NK-92 treated with Interleukin-12 subunit alpha and Interleukin-12 subunit beta, amount 100 ng/mL, for 24 hours (cell line): Measurements from ENCODE around the gene RAD9A.
"Not testable (repeated sequence)": the region's sequence is repeated elsewhere in the genome, so short reads cannot be mapped to it uniquely, and the experiment has no call there.

Experiments used
- DNase-seq: peaks from one replicate; lab custom pipeline; 2025; lab: John Stamatoyannopoulos, UW

RAD9A gene

DNA sequence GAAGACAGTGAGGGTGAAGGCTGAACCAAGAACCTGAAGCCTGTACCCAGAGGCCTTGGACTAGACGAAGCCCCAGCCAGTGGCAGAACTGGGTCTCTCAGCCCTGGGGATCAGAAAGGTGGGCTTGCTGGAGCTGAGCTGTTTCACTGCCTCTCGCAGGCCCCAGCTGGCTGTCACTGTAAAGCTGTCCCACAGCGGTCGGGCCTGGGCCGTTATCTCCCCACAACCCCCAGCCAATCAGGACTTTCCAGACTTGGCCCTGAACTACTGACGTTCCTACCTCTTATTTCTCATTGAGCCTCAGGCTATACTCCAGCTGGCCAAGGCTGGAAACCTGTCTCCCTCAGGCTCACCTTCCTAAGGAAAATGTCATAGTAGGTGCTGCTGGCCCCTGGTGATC, 5.8 kb downstream of the RAD9A start:
- no peak for DNase-seq

DNA sequence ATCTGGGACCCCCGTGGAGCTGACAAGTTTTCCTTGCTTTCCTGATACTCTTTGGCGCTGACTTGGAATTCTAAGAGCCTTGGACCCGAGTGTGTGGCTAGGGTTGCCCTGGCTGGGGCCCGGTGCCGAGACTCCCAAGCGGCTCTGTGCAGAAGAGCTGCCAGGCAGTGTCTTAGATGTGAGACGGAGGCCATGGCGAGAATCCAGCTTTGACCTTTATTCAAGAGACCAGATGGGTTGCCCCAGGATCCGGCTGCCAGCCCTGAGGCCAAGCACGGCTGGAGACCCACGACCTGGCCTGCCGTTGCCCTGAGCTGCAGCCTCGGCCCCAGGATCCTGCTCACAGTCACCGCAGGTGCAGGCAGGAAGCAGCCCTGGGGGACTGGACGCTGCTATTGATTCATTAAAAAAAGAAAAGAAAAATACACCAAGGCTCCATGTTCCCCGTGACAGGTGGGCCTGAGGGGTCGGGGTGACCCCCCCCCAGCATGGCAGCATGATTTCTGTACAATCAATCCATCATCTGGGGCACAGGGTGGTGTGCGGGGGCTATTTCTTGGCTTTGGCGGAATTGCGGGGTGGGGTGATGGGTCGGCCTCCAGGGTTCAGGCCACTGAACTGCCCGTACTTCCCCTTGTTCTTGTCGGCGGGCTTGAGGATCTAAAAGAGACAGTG, 6.3 kb downstream of the RAD9A start:
- no peak for DNase-seq

DNA sequence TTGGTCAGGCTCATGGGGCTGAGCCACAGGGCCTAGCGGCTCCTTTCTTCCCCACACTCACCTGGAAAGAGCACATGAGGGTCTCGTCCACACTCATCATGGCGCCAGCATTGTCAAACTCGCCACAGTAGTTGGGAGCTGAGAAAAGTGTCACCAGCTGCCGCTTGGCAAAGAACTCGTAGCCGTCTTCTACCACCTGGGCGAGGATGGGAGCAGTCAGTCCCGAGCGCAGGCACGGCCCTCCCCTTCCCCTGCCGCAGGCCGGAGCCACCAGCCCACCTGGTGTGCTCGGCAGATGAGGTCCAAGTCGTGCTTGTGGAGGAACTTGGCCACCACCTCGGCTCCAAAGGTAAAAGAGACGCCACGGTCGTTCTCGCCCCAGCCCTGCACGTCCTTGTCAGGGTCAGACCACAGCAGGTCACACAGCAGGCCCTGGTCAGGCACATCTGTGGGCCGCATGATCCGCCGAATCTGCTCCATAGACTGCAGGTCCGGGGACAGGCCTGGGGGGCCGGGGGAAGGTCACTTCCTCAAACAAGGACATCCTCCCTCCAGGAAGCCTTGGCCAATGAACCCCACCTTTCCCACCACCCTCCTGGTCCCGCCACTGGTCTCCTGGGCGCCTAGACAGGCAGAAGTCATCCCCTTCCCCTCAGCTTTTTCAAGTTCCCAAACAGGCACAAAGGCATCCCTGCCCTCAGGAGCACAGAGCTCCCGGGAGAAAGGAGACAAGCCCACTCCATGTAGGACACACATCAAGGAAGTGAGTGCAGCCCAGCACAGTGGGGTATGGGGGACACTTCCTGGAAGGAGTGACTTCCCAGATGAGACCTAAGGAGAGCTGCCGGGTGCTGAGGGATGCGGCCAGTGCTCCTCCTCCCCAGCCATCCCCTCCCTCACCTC, 7.1 kb downstream of the RAD9A start:
- no peak for DNase-seq

DNA sequence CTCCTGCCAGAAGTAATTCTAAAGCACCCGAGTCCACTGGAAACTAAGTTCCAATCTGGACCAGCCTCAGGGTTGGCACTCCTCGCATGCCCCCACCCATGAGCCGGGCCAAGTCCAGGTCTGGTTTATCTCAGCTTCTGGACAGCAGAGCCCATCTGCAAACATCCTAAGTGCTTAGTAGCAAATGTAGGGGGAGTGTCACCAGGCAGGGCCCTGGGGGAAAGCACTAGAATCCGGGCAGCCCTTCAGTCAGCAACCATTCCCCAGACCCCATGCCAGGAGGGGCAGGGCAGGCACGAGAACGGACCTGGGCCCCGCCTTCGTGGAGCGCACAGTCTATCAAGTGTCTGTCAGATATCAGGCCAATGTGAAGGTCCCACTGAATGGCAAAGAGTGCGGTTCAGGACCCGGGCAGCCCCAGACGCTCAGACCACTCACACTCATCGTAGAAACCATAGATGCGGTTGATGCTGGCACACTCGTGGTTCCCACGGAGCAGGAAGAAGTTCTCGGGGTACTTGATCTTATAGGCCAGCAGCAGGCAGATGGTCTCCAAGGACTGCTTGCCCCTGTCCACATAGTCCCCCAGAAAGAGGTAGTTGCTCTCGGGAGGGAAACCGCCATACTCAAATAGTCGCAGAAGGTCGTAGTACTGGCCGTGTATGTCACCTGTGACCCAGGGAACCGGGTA, 8.6 kb downstream of the RAD9A start:
- no peak for DNase-seq

DNA sequence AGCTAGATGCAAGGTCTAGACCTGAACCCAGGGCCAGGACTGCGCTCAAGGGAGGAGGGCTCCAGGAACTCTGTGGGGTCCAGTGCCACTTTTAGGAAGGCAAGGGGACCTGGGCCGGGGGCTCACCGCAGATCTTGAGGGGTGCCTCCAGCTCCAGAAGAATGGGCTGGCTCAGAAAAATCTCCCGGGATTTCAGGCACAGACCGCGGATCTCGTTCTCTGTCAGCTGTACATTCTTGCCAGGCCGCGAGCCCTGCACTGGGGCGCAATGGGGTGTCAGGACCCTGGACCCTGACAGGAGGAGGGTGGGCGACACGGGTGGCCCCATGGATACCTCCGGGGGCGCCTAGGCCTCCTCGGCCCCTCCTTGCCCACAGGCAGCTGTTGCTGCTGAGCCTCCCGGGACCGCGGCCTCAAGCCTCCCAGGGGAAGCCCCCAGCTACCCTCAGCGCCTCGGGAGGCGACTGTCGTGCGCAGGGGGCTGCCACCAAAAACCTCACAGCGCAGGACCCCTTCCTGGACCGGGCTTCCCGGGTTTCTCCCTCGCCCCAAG, 9.2 kb downstream of the RAD9A start:
- no peak for DNase-seq

DNA sequence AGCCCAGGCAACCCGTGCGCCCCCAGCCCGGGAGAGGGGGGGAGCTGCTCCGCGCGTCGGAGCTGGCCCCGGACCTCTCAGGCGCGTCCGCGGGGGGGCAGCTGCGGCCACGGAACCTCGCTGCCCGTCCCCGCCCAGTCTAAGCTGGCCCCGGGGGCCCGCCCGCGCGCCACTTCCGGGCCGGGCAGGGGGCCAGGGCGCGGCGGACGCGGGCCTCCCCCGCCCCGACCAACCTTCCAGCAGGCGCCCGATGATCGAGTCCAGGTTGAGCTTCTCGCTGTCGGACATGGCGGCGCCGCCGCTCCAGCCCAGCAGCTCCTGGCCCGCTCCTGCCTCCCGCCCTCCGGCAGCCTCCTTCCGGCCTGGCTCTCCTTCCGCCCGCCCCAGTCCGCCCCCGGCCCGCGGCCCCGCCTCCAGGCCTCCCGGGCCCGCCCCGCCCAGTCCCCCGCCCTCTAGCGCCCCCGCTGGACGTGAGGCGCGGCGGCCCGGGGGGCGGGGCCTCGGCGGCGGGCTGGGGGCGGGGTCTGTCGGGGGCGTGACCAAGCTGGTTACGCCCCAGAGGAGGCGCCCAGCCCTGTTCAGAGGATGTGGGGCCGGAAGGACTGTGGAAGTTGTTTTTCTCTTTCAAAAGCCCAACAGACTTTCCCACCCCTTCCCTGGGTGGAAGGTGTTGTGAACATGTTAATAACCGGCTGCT, 9.9 kb downstream of the RAD9A start, which contains the start of gene PPP1CA:
PPP1CA (minus strand) TSS at position 364 of the 697 bp plus-strand sequence; CDS start at position 288, 76 bp downstream.
- DNase-seq, result peak; percentile 87

DNA sequence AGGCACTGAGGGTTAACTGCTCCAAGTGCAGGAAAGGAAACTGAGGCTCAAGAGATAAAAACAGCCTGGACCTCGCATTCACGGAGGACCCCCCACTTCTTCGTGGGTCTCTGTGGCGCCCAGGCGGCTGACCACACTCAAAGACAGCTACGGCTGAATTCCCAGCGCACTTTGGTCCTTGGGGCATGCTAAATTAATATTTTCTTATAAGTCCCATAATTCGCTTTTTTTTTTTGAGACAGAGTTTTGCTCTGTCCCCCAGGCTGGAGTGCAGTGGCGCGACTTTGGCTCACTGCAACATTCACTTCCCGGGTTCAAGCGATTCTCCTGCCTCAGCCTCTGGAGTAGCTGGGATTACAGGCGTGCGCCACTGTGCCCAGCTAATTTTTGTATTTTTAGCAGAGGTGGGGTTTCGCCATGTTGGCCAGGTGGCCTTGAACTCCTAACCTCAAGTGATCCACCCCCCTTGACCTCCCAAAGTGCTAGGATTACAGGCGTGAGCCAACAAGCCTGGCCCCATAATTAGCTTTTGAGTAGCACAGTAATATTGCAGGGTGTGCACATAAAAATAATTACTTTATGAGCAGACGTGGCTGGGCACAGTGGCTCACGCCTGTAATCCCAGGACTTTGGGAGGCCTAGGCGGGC, 10.5 kb downstream of the RAD9A start:
- DNase-seq, result not testable (repeated sequence)

DNA sequence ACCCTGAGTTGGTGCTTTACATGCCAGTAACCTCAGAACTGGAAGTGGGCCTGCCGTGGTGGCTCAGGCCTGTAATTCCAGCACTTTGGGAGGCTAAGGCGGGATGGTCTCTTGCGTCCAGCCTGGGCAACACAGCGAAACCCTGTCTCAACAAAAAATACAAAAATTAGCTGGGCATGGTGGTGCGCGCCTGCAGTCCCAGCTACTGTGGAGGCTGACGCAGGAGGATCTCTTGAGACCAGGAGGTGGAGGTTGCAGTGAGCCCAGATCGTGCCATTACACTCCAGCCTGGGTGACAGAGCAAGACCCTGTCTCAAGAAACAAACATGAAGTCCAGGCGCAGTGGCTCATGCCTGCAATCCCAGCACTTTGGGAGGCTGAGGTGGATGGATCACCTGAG, 11.3 kb downstream of the RAD9A start:
- not testable (repeated sequence) for DNase-seq

DNA sequence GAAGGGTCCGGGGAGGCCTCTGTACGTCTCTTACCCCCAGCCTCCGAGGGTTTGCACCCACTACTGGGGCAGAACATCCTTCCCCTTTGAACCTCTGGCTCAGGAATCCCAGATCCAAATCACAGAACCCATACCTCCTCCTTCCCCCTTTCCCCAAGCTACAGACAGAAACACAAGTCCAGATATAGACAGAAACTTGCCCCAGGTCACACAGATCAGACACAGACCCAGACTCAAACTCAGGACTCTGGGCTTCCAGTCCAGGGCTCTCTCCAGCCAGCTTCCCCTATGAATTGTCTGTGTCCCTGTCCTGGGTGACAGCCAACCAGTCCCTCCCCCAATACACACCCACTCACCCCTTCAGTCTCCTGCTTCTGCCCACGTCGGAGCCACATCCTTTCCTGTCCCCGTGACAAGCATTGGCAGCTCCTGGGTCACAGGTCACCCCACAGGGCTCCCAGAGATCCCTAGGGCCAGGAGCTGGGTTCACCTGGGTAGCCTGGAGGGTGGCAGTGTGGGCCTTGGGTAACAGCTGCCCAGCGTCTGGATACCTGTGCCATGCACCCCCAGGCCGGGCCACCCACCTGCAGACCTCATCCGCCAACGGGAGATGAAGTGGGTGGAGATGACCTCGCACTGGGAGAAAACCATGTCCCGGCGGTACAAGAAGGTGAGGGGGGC, 12.9 kb downstream of the RAD9A start:
- DNase-seq, result no peak

DNA sequence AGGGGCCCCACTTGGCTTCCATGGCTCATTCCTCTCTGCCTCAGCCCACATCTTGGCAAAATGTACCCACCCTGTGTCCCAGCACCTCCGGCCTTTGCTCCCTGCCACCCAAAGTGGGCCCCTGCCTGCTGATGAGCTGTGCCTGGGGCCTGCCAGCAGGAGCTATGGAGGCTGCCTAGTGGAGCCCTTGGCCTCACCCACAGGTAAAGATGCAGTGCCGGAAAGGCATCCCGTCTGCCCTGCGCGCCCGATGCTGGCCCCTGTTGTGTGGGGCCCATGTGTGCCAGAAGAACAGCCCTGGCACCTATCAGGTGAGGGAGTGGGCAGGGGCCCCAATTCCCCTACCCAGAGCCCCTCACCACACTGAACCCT, 13.4 kb downstream of the RAD9A start:
- DNase-seq, result no peak

DNA sequence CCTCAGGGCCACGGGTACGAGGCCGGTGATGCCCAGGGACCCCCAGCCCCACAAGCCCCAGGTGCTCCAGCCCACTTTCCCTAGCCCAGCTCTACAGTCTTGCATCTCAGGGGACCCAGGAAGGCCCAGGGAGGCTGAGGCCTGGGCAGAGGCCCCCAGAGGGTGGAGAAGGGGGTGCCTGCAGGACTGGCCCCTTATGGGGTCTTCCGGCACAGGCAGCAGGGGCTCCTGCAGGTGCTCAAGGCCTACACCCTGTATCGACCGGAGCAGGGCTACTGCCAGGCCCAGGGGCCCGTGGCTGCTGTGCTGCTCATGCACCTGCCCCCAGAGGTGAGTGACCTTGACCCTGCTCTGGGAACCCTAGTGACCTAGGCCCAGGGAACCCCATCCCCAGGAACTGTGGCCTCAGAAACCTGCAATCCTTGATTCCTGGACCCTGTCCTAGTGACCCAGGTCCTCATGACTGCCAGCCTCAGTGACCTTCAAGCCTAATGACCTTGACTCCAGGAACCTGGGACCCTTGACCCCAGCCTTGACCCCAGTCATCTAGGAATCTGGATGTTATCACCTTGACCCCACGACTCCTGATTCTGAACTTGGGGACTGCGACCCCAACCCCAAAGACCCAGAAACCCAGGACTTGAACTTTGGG, 14.0 kb downstream of the RAD9A start:
- no peak for DNase-seq

DNA sequence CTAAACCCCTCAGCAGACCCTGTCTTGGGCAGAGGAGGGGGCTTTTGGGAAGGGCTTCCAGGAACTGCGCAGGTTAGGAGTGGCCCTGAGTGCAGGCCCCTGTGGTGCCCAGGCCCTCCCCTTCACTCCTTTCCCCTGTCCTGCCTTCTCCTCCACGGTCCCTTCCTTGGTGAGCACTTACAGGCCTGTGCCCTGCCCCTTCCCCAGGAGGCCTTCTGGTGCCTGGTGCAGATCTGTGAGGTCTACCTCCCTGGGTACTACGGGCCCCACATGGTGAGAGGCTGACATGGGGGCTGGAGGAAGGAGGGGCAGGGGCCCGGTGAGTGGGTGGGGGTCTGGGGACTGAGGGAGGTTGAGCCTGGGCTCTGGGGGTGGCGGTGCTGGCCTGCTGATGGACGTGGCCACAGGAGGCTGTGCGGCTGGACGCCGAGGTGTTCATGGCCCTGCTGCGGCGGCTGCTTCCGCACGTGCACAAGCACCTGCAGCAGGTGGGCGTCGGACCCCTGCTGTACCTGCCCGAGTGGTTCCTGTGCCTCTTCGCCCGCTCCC, 14.7 kb downstream of the RAD9A start:
- no peak for DNase-seq

DNA sequence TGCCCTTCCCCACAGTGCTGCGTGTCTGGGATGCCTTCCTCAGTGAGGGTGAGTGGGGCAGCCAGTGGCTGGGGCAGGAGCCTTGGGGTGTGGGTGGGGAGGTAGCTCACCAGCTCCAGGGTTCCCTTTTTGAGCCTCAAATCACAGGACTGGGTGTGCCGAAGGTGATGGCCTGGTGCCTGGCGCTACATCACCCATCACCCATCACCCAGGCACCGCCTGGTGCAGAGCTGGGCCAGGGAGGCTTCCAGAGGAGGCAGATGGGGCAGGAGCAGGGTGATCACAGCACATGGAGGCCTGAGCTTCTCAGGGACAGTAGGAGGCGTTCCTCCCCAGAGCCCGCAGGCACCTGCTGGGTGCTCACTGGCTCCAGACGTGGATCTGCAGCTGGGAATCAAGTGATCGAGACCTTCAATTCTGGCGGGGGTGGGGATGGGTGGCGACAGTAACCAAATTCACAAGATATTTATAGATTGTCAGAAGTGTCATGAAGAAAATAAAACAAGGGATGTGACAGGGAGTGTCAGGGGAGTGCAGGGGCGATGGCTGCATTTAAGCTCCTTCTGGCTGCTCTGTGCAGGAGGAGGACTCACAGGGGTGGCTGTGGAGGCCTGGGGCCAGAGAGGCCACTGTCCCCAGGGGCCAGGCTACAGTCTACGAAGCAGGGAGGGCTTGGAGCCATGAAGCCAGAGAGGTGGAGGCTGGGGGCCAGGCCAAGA, 15.3 kb downstream of the RAD9A start:
- DNase-seq, result no peak

DNA sequence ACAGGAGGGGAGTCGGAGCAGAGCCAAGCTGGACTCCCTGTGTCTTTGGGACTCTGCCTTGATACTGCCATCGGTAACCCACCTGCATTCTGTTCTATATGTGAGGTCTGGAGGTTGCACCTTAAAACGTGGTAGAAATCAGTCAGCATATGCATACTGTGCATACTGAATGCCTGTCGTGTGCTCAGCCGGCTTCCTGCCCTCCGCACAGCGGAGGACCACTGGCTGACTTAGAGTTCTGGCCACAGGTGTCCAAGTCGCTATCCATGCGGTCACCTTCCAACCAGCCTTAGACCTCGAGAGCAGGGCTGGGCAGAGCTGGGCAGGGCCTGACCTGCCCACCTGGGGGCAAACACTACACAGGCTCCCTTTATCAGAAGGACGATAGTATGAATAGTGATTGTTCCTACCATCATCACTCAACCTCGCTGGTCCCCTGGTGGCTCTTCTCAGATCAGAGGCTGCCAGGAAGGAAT, 15.9 kb downstream of the RAD9A start:
- no peak for DNase-seq

DNA sequence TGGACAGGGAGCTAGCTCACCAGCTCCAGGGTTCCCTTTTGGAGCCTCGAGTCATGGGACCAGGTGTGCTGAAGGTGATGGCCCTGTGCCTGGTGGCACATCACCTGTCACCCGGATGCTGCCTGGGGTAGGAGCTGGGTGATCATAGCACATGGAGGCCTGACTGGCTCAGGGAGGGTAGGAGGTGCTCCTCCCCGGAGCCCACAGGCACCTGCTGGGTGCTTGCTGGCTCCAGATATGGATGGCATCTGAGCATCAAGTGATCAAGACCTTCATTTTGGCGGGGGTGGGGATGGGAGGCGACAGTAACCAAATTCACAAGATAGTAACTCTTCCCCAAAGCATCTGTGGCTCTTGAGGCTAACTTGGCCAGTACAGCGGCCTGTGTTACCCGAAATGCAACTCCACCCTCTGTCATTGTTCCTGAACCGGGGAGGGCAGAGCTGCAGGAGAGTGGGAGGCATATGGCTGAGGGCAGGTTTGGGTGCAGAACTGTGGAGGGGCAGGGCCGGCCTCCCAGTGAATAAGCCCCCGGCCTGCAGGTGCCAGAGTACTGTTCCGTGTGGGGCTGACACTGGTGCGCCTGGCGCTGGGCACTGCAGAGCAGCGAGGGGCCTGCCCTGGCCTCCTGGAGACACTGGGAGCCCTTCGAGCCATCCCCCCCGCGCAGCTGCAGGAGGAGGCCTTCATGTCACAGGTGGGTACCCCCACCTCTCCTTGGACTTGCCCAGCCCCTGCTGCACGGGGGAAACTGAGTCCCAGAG, 16.8 kb downstream of the RAD9A start:
- no peak for DNase-seq

DNA sequence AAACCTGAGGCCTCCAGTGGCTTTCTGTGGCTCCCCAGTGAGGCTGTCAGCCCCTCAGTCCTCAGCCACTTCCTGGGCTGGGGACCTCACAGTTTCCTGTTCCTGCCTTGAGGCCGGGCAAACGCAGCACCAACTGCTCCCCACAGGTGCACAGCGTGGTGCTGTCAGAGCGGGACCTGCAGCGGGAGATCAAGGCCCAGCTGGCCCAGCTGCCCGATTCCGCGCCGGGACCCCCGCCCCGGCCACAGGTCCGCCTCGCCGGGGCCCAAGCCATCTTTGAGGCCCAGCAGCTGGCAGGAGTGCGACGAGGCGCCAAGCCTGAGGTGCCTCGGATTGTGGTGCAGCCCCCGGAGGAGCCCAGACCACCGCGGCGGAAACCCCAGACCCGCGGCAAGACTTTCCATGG, 17.5 kb downstream of the RAD9A start:
- peak; percentile 76 for DNase-seq

DNA sequence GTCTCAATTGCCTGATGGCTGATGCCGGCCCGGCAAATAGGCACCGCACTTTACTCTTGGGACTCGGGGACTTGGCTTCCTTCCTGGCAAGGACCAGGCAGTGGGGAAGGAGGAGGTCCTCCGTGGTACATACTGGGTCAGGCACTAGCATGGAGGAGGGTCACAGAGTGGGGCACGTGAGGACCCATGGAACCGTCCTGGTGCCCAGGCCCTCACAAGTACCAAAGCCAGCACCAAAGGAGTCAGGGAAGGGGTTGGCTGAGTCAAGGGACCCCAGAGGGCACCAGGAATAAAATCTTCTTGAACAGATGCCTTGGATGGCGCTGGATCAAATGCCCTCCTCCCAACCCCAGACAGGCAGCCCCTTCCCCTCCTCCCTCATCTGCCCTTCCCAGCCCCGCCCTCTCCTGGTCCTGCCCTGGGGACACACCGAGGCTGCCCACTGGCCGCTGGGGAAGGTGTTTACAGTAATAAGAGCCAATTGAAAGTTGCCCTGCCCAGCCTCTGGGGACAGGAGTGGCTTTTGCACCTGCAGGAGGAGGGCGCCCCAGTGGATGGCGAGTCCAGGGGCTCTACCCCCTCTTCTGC, 18.1 kb downstream of the RAD9A start:
- DNase-seq, result peak; percentile 38

DNA sequence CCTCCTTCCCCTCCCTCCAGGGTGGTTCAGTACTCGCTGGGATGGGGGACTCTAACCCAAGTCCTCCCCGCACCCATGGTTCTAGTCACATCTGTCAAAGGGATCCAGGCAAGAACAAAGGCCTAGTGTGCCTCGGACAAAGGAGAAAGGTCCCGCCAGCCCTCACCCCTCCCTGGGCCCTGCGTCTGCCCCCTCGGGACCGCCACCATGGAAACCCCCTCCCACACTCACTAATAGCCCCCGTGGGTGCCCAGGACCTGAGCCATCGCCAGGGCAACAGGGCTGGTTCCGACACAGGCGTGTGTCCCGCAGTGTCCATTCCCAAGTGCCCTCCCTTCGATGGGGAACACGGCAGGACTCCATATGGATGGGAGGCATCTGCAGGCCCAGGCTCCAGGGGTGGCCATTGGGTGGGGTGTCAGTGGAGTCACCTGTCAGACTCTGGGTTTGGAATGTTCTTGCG, 18.6 kb downstream of the RAD9A start:
- no peak for DNase-seq
